Ovary (tissue), 9 donors: ENCODE measurements around the gene CCDC27. TPM values are rescaled to one million over a fixed set of nuclear protein-coding genes. Genes with fewer than 3 reads are reported as not detected.

Experiments used
- DNase-seq, 5 donors: peaks; one replicate each; pipeline ENCODE4 v3.0.0-alpha.2; 2019 to 2020
- H3K27ac ChIP-seq, 2 donors: fragments of 200-600 bp; one replicate each; pipeline versions ENCODE4 v1.5.1 to v1.8.0; 2019 to 2022
- H3K27me3 ChIP-seq: fragments of 200-600 bp; one replicate; pipeline ENCODE4 v1.8.0; 2022
- H3K36me3 ChIP-seq: fragments of 200-600 bp; sonication (generic); one replicate; pipeline ENCODE4 v1.5.1; 2019
- H3K4me1 ChIP-seq: one replicate; pipeline ENCODE4 v1.8.1; 2013; ENCODE audit warnings: mild to moderate bottlenecking, moderate library complexity; ENCODE audit not compliant: insufficient read depth
- H3K4me3 ChIP-seq: fragments of 200-600 bp; sonication (generic); one replicate; pipeline ENCODE4 v1.5.1; 2017
- H3K9me3 ChIP-seq, 2 donors: fragments of 200-600 bp in 1 of 2; sonication (generic) in 1 of 2; one replicate each; pipeline versions ENCODE4 v1.5.1 to v1.8.1; 2013 to 2019; ENCODE audit warnings: mild to moderate bottlenecking in 1 of 2, moderate library complexity in 1 of 2
- CTCF ChIP-seq, 3 donors: fragments of 450-650 bp in 2 of 3; fragments of 200-600 bp in 1 of 3; IDR thresholded peaks; one replicate each; pipeline versions ENCODE4 v1.5.1 to v1.8.0; 2016 to 2022; ENCODE audit warnings: antibody characterized with exemption in 3 of 3, mild to moderate bottlenecking in 1 of 3
- EP300 ChIP-seq: sonication (generic); formaldehyde crosslinking; IDR thresholded peaks from one replicate; pipeline ENCODE4 v1.6.1; 2017; ENCODE audit warnings: antibody characterized with exemption
- POLR2A ChIP-seq: fragments of 450-650 bp; IDR thresholded peaks from one replicate; pipeline ENCODE4 v1.6.1; 2017; ENCODE audit warnings: antibody characterized with exemption, mild to moderate bottlenecking, moderate library complexity
- WGBS, 3 donors: extraction: QIAGEN DNeasy Blood & Tissue Kit in 1 of 3; methylation state at CpG; one replicate each; pipeline versions ENCODE4 v1.1.5 to v1.1.7; 2013 to 2017; 5-methylcytosine and 5-hydroxymethylcytosine counted together
- intact Hi-C, 4 donors: fragments of 100-400 bp; cut with DNase I; formaldehyde crosslinking; loops; one replicate each; pipeline versions ENCODE4 v1.11.0 to v1.15.1; 2022 to 2023
- polyA plus RNA-seq, 2 donors: library from polyadenylated mRNA; stranded (reverse); fragments of 200-250 nt in 1 of 2; fragments of 350-450 nt in 1 of 2; fragmentation: Illumina TruSeq in 1 of 2; extraction: RNeasy Lipid Tissue Mini Kit (QIAGEN cat#74804) in 1 of 2; gene quantifications; one replicate each; pipeline ENCODE4 v1.2.3, GENCODE V29; 2013 to 2014
- small RNA-seq: library from RNA; depleted of rRNA; stranded (forward); fragments of <200 nt; gene quantifications from one replicate; pipeline ENCODE3, GENCODE V24; 2016
- total RNA-seq, 7 donors: library from RNA; depleted of rRNA in 2 of 7; stranded (reverse); fragments of >200 nt in 2 of 7; fragmentation: NEBNext Ultra II Directional in 3 of 7; extraction: Animal tissue kit (Norgen Biotek cat#: 25700) in 3 of 7; gene quantifications; one replicate each; pipeline versions ENCODE4 v1.1.0 to v1.2.4, GENCODE V29; 2016 to 2023
- donor health status: DM: no; HTN: no; CAD: no; lungs with moderate emphysema.
- donor health status: DM: no; HTN: no; CAD: no.
- donor health status: Bipolar disorder and iron deficiency.
- donor health status: DM: yes; HTN: yes; CAD: no.
- donor health status: DM: no; HTN: no; CAD: no.
- donor health status: DM: yes; HTN: yes; CAD: no.

CCDC27 gene
- total and polyA plus RNA-seq, 9 donors = 0.05 TPM; not detected in 8

- H3K4me1 ChIP-seq = no peaks in the 10 kb centered on the region
- 86 to 89% (median 89%) methylated on average over 8 of the region's 8 CpGs for WGBS, 3 donors
- H3K4me3 ChIP-seq = no peak overlapping the region
- intact Hi-C loops = no loop called here
- H3K27ac ChIP-seq = no peak overlapping the region
- no peaks in the 10 kb centered on the region for H3K9me3 ChIP-seq
- no peak for DNase-seq
- no peaks in the 10 kb centered on the region for H3K27me3 ChIP-seq
- TF ChIP-seq EP300 = no peak
- TF ChIP-seq POLR2A = no peak
- no peak for TF ChIP-seq CTCF (IDR thresholded peaks at IDR 0.05)
- H3K36me3 ChIP-seq = no peaks in the 10 kb centered on the region
Observed at GRCh38 chr1:3820316-3820715, 68.1 kb downstream of the CCDC27 start.

GRCh38 chr1:3821004-3821403, 68.8 kb downstream of the CCDC27 start:
- H3K27me3 ChIP-seq = no peaks in the 10 kb centered on the region
- intact Hi-C loops = no loop called here
- no peak for TF ChIP-seq CTCF (IDR thresholded peaks at IDR 0.05)
- no peak for TF ChIP-seq POLR2A
- no peak for TF ChIP-seq EP300
- H3K4me3 ChIP-seq = no peak overlapping the region
- no peaks in the 10 kb centered on the region for H3K9me3 ChIP-seq
- no peaks in the 10 kb centered on the region for H3K4me1 ChIP-seq
- no peak for DNase-seq
- WGBS, 3 donors = 80 to 82% (median 81%) methylated on average over 6 of the region's 6 CpGs
- H3K36me3 ChIP-seq = no peaks in the 10 kb centered on the region
- no peak overlapping the region for H3K27ac ChIP-seq

Small RNAs within 50 kb of the gene (small RNA-seq; reads per million reads assigned to genes)
- gene RF02197 = not detected
- gene RN7SL574P = not detected

Other genes starting within 250 kb of the CCDC27 start
- 100 to 1,000 TPM in 1 of 7 donors, 10 to 100 TPM in 5, 1 to 10 TPM in 1; 6.0 to 117 (median 14.6) TPM for gene MEGF6, start 140.9 kb upstream of the CCDC27 start, total RNA-seq
- 10 to 100 TPM in 1 of 2 donors, under 1 TPM in 1; 0.10 to 12.0 TPM for gene MEGF6, start 140.9 kb upstream of the CCDC27 start, polyA plus RNA-seq
- gene TPRG1L, start 127.4 kb upstream of the CCDC27 start, total RNA-seq = 10 to 100 TPM; 25.3 to 51.1 (median 44.2) TPM
- gene TPRG1L, start 127.4 kb upstream of the CCDC27 start, polyA plus RNA-seq = 10 to 100 TPM; 40.1 to 71.5 TPM
- 10 to 100 TPM; 10.3 to 16.7 (median 15.8) TPM for gene WRAP73, start 102.3 kb upstream of the CCDC27 start, total RNA-seq
- gene WRAP73, start 102.3 kb upstream of the CCDC27 start, polyA plus RNA-seq = 10 to 100 TPM in 1 of 2 donors, 1 to 10 TPM in 1; 5.3 to 18.0 TPM
- 1 to 10 TPM in 1 of 7 donors, under 1 TPM in 6; 0.13 to 7.5 (median 0.47) TPM for gene TP73, start 99.9 kb upstream of the CCDC27 start, total RNA-seq
- under 1 TPM; 0.03 to 0.04 TPM for gene TP73, start 99.9 kb upstream of the CCDC27 start, polyA plus RNA-seq
- 10 to 100 TPM in 6 of 7 donors, 1 to 10 TPM in 1; 7.1 to 22.1 (median 21.4) TPM for gene SMIM1, start 20.3 kb downstream of the CCDC27 start, total RNA-seq
- gene SMIM1, start 20.3 kb downstream of the CCDC27 start, polyA plus RNA-seq = 10 to 100 TPM in 1 of 2 donors, not detected in 1; 10.7 TPM
- 10 to 100 TPM; 26.7 to 60.7 (median 47.6) TPM for gene LRRC47, start 44.0 kb downstream of the CCDC27 start, total RNA-seq
- gene LRRC47, start 44.0 kb downstream of the CCDC27 start, polyA plus RNA-seq = 10 to 100 TPM; 28.0 to 50.6 TPM
- gene CEP104, start 104.8 kb downstream of the CCDC27 start, total RNA-seq = 10 to 100 TPM; 14.9 to 40.7 (median 37.6) TPM
- gene CEP104, start 104.8 kb downstream of the CCDC27 start, polyA plus RNA-seq = 10 to 100 TPM in 1 of 2 donors, 1 to 10 TPM in 1; 7.9 to 39.0 TPM
- 10 to 100 TPM in 4 of 7 donors, 1 to 10 TPM in 3; 7.6 to 12.8 (median 11.0) TPM for gene DFFB, start 105.0 kb downstream of the CCDC27 start, total RNA-seq
- 1 to 10 TPM; 6.8 to 7.9 TPM for gene DFFB, start 105.0 kb downstream of the CCDC27 start, polyA plus RNA-seq
- 10 to 100 TPM; 12.9 to 23.9 (median 19.5) TPM for gene C1orf174, start 147.8 kb downstream of the CCDC27 start, total RNA-seq
- 10 to 100 TPM; 14.4 to 17.9 TPM for gene C1orf174, start 147.8 kb downstream of the CCDC27 start, polyA plus RNA-seq